WTC11 (cell line): Measurements from ENCODE around the gene EIF4G2. TPM values are rescaled to one million over a fixed set of nuclear protein-coding genes. Genes with fewer than 3 reads are reported as not detected.

ENCODE experiments used
- ATAC-seq: fragments of 200-7000 bp; cut with Tn5 transposase; 2 replicates; pipeline ENCODE4 v1.10.0; 2021; ENCODE audit warnings: mild to moderate bottlenecking, moderate library complexity
- CTCF ChIA-PET: fragments of 300-600 bp; sonication (Branson Sonifier 250); formaldehyde crosslinking; loops from one replicate; lab custom pipeline; 2021; ENCODE audit warnings: antibody characterized with exemption; lab: Charles Lee
- POLR2A ChIA-PET: fragments of 350-600 bp; sonication (Branson Sonifier 250); formaldehyde crosslinking; loops from one replicate; lab custom pipeline; 2021; ENCODE audit warnings: antibody characterized with exemption; lab: Charles Lee
- DNase-seq: peaks from one replicate; pipeline ENCODE4 v3.0.0; 2021; ENCODE audit warnings: low spot score
- H3K27ac Mint-ChIP-seq: 2 replicates; pipeline ENCODE4 v1.8.0; 2021; ENCODE audit warnings: mixed read lengths
- H3K27me3 Mint-ChIP-seq: 2 replicates; pipeline ENCODE4 v1.8.0; 2021; ENCODE audit warnings: low read depth, mild to moderate bottlenecking, moderate library complexity, mixed read lengths
- H3K36me3 Mint-ChIP-seq: 2 replicates; pipeline ENCODE4 v1.8.0; 2021; ENCODE audit warnings: mixed read lengths
- H3K4me1 Mint-ChIP-seq: 2 replicates; pipeline ENCODE4 v1.8.0; 2022; ENCODE audit warnings: mixed read lengths
- H3K4me3 Mint-ChIP-seq: 2 replicates; pipeline ENCODE4 v1.8.0; 2021; ENCODE audit warnings: mild to moderate bottlenecking, moderate library complexity, mixed read lengths
- H3K9me3 Mint-ChIP-seq: 2 replicates; pipeline ENCODE4 v1.8.0; 2021; ENCODE audit warnings: mixed read lengths
- CBFB ChIP-seq: sonication (generic); formaldehyde crosslinking; IDR thresholded peaks from 2 replicates; pipeline ENCODE4 v1.8.1; 2022; ENCODE audit warnings: mild to moderate bottlenecking, low read depth, missing genetic modification reagents
- CREM ChIP-seq: sonication (generic); formaldehyde crosslinking; IDR thresholded peaks from 2 replicates; pipeline ENCODE4 v1.8.1; 2022; ENCODE audit warnings: mild to moderate bottlenecking, missing genetic modification reagents, moderate library complexity
- KAT7 ChIP-seq: sonication (generic); formaldehyde crosslinking; IDR thresholded peaks from 2 replicates; pipeline ENCODE4 v1.8.1; 2023; ENCODE audit warnings: missing genetic modification reagents, mild to moderate bottlenecking, borderline replicate concordance
- MYBL2 ChIP-seq: sonication (generic); formaldehyde crosslinking; IDR thresholded peaks from 2 replicates; pipeline ENCODE4 v1.8.1; 2023; ENCODE audit warnings: mild to moderate bottlenecking, moderate library complexity, missing genetic modification reagents
- NFATC4 ChIP-seq: fragments of 250-450 bp; sonication (Bioruptor Pico); IDR thresholded peaks from 2 replicates; pipeline ENCODE4 v1.9.0; 2021; ENCODE audit warnings: mild to moderate bottlenecking
- SMAD4 ChIP-seq: sonication (generic); formaldehyde crosslinking; IDR thresholded peaks from 2 replicates; pipeline ENCODE4 v1.8.0; 2022; ENCODE audit warnings: mild to moderate bottlenecking, missing genetic modification reagents
- SP1 ChIP-seq: sonication (generic); formaldehyde crosslinking; conservative IDR thresholded peaks from 2 replicates; pipeline ENCODE4 v1.8.1; 2022; ENCODE audit warnings: missing genetic modification reagents
- TEAD1 ChIP-seq: sonication (generic); formaldehyde crosslinking; IDR thresholded peaks from 2 replicates; pipeline ENCODE4 v1.8.0; 2022; ENCODE audit warnings: mild to moderate bottlenecking, missing genetic modification reagents
- TP53 ChIP-seq: sonication (generic); formaldehyde crosslinking; IDR thresholded peaks from 2 replicates; pipeline ENCODE4 v1.8.1; 2023; ENCODE audit warnings: mild to moderate bottlenecking, missing genetic modification reagents
- ZNF138 ChIP-seq: sonication (generic); formaldehyde crosslinking; conservative IDR thresholded peaks from 2 replicates; pipeline ENCODE4 v1.8.1; 2022; ENCODE audit warnings: mild to moderate bottlenecking, moderate library complexity, missing genetic modification reagents
- ZNF219 ChIP-seq: sonication (generic); formaldehyde crosslinking; IDR thresholded peaks from 2 replicates; pipeline ENCODE4 v1.8.0; 2023; ENCODE audit warnings: missing genetic modification reagents, mild to moderate bottlenecking, borderline replicate concordance
- ZNF317 ChIP-seq: sonication (generic); formaldehyde crosslinking; IDR thresholded peaks from 2 replicates; pipeline ENCODE4 v1.8.1; 2023; ENCODE audit warnings: low read depth, mild to moderate bottlenecking, moderate library complexity, missing genetic modification reagents, borderline replicate concordance
- total RNA-seq: library from RNA; stranded (reverse); gene quantifications from 3 replicates; pipeline ENCODE4 v1.2.3, GENCODE V29; 2021
- TF ChIP-seq, protein P1 (sequence below): sonication (generic); formaldehyde crosslinking; IDR thresholded peaks from 2 replicates; pipeline ENCODE4 v1.8.1; 2022; ENCODE audit warnings: low read depth, missing genetic modification reagents, borderline replicate concordance
- TF ChIP-seq, protein P2 (sequence below): sonication (generic); formaldehyde crosslinking; conservative IDR thresholded peaks from 2 replicates; pipeline ENCODE4 v1.8.1; 2023; ENCODE audit warnings: mild to moderate bottlenecking, low read depth, missing genetic modification reagents, moderate library complexity
- TF ChIP-seq, protein P3 (sequence below): sonication (generic); formaldehyde crosslinking; IDR thresholded peaks from 2 replicates; pipeline ENCODE4 v1.8.0; 2022; ENCODE audit warnings: mild to moderate bottlenecking, missing genetic modification reagents
- TF ChIP-seq, protein P4 (sequence below): sonication (generic); formaldehyde crosslinking; IDR thresholded peaks from 2 replicates; pipeline ENCODE4 v1.8.0; 2023; ENCODE audit warnings: mild to moderate bottlenecking, missing genetic modification reagents
- TF ChIP-seq, protein P5 (sequence below): sonication (generic); formaldehyde crosslinking; IDR thresholded peaks from 2 replicates; pipeline ENCODE4 v1.8.1; 2023; ENCODE audit warnings: mild to moderate bottlenecking, missing genetic modification reagents, moderate library complexity
- TF ChIP-seq, protein P6 (sequence below): sonication (generic); formaldehyde crosslinking; IDR thresholded peaks from 2 replicates; pipeline ENCODE4 v1.8.0; 2022; ENCODE audit warnings: mild to moderate bottlenecking, missing genetic modification reagents
- TF ChIP-seq, protein P7 (sequence below): fragments of 250-450 bp; sonication (Bioruptor Pico); IDR thresholded peaks from 2 replicates; pipeline ENCODE4 v1.9.0; 2021; ENCODE audit warnings: mild to moderate bottlenecking
- TF ChIP-seq, protein P8 (sequence below): sonication (generic); formaldehyde crosslinking; IDR thresholded peaks from 2 replicates; pipeline ENCODE4 v1.8.1; 2023; ENCODE audit warnings: mild to moderate bottlenecking, moderate library complexity, missing genetic modification reagents

Gene EIF4G2
- total RNA-seq, 1 experiment from 2014 or later = 906 TPM

DNA sequence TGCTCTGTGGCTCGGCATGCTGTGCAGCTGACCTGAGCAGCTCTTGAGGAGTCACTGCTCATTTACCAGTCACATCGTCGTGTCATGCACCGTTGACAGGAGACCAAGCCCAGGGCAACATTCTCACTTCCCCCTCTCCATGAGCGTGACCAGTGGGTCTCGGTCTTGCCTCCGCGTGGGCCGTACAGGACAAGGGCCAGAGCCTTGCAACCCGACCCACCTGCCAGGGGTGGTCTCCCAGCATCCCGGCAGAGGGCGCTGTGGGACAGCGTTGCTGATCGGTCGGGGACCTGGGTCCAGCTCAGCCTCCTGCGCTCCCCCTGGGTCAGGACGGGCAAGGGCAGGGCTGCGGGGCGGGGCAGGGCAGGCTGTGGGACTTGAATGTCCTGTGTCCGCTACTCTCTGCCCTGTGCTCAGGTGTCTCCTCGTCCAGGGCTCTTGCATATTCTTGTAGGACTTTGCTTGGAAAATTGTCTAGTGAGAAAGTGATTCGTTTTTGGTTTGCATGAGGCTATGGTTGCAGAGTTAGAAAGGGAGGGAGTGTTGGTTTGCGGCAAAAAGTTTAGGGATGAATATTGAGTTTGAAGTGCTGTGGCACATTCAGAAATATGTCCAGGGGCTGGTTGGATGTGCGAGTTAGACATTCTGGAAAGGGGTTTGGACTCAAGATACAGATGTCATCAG, 16.2 kb downstream of the EIF4G2 start (continued):
- TF ChIP-seq, protein P1, sequence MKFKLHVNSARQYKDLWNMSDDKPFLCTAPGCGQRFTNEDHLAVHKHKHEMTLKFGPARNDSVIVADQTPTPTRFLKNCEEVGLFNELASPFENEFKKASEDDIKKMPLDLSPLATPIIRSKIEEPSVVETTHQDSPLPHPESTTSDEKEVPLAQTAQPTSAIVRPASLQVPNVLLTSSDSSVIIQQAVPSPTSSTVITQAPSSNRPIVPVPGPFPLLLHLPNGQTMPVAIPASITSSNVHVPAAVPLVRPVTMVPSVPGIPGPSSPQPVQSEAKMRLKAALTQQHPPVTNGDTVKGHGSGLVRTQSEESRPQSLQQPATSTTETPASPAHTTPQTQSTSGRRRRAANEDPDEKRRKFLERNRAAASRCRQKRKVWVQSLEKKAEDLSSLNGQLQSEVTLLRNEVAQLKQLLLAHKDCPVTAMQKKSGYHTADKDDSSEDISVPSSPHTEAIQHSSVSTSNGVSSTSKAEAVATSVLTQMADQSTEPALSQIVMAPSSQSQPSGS = no peak
- TF ChIP-seq, protein P2, sequence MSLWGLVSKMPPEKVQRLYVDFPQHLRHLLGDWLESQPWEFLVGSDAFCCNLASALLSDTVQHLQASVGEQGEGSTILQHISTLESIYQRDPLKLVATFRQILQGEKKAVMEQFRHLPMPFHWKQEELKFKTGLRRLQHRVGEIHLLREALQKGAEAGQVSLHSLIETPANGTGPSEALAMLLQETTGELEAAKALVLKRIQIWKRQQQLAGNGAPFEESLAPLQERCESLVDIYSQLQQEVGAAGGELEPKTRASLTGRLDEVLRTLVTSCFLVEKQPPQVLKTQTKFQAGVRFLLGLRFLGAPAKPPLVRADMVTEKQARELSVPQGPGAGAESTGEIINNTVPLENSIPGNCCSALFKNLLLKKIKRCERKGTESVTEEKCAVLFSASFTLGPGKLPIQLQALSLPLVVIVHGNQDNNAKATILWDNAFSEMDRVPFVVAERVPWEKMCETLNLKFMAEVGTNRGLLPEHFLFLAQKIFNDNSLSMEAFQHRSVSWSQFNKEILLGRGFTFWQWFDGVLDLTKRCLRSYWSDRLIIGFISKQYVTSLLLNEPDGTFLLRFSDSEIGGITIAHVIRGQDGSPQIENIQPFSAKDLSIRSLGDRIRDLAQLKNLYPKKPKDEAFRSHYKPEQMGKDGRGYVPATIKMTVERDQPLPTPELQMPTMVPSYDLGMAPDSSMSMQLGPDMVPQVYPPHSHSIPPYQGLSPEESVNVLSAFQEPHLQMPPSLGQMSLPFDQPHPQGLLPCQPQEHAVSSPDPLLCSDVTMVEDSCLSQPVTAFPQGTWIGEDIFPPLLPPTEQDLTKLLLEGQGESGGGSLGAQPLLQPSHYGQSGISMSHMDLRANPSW (CRISPR knock-in tag) = no peak
- TF ChIP-seq, protein P3, sequence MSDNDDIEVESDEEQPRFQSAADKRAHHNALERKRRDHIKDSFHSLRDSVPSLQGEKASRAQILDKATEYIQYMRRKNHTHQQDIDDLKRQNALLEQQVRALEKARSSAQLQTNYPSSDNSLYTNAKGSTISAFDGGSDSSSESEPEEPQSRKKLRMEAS (CRISPR knock-in tag) = peak; percentile 83
- TF ChIP-seq, protein P4, sequence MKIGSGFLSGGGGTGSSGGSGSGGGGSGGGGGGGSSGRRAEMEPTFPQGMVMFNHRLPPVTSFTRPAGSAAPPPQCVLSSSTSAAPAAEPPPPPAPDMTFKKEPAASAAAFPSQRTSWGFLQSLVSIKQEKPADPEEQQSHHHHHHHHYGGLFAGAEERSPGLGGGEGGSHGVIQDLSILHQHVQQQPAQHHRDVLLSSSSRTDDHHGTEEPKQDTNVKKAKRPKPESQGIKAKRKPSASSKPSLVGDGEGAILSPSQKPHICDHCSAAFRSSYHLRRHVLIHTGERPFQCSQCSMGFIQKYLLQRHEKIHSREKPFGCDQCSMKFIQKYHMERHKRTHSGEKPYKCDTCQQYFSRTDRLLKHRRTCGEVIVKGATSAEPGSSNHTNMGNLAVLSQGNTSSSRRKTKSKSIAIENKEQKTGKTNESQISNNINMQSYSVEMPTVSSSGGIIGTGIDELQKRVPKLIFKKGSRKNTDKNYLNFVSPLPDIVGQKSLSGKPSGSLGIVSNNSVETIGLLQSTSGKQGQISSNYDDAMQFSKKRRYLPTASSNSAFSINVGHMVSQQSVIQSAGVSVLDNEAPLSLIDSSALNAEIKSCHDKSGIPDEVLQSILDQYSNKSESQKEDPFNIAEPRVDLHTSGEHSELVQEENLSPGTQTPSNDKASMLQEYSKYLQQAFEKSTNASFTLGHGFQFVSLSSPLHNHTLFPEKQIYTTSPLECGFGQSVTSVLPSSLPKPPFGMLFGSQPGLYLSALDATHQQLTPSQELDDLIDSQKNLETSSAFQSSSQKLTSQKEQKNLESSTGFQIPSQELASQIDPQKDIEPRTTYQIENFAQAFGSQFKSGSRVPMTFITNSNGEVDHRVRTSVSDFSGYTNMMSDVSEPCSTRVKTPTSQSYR (CRISPR knock-in tag) = no peak
- TF ChIP-seq ZNF219 (CRISPR knock-in tag) (no peak), TEAD1 (CRISPR knock-in tag) (peak; percentile 84; the same call in 1 of the 2 replicates), SP1 (CRISPR knock-in tag) (no peak), CREM (CRISPR knock-in tag) (no peak), TP53 (CRISPR knock-in tag) (no peak), MYBL2 (no peak), CBFB (CRISPR knock-in tag) (no peak), KAT7 (CRISPR knock-in tag) (no peak)
- TF ChIP-seq, protein P5, sequence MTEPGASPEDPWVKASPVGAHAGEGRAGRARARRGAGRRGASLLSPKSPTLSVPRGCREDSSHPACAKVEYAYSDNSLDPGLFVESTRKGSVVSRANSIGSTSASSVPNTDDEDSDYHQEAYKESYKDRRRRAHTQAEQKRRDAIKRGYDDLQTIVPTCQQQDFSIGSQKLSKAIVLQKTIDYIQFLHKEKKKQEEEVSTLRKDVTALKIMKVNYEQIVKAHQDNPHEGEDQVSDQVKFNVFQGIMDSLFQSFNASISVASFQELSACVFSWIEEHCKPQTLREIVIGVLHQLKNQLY (CRISPR knock-in tag) = no peak

DNA sequence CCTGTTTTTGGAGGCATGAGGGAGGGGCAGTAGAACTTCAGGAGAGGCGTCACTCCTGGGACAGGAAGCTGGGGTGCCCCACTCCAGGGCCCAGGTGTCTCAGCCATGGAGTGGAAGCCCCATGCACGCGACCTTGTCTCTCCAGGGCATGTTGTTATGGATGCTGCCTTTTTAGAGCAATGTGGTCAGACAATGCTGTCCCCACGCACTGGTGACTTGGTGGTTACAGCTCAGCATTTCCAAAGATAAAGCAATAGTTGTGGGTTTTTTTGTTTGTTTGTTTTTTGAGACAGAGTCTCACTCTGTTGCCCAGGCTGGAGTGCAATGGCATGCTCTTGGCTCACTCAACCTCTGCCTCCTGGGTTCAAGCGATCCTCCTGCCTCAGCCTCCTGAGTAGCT, 22.3 kb downstream of the EIF4G2 start:
- Mint-ChIP-seq H3K27me3 (no peaks in the 10 kb centered on the region; the same call in 1 of the 2 replicates), H3K4me3 (no peak overlapping the region), H3K27ac (no peak overlapping the region), H3K36me3 (no peaks in the 10 kb centered on the region), H3K4me1 (peaks cover 11% of the 10 kb centered on the region), H3K9me3 (no peaks in the 10 kb centered on the region)
- TF ChIP-seq, protein P3 (CRISPR knock-in tag) = no peak
- no peak for TF ChIP-seq SP1 (CRISPR knock-in tag)
- no peak for TF ChIP-seq NFATC4
- TF ChIP-seq, protein P6, sequence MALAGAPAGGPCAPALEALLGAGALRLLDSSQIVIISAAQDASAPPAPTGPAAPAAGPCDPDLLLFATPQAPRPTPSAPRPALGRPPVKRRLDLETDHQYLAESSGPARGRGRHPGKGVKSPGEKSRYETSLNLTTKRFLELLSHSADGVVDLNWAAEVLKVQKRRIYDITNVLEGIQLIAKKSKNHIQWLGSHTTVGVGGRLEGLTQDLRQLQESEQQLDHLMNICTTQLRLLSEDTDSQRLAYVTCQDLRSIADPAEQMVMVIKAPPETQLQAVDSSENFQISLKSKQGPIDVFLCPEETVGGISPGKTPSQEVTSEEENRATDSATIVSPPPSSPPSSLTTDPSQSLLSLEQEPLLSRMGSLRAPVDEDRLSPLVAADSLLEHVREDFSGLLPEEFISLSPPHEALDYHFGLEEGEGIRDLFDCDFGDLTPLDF (CRISPR knock-in tag) = no peak
- TF ChIP-seq, protein P7, sequence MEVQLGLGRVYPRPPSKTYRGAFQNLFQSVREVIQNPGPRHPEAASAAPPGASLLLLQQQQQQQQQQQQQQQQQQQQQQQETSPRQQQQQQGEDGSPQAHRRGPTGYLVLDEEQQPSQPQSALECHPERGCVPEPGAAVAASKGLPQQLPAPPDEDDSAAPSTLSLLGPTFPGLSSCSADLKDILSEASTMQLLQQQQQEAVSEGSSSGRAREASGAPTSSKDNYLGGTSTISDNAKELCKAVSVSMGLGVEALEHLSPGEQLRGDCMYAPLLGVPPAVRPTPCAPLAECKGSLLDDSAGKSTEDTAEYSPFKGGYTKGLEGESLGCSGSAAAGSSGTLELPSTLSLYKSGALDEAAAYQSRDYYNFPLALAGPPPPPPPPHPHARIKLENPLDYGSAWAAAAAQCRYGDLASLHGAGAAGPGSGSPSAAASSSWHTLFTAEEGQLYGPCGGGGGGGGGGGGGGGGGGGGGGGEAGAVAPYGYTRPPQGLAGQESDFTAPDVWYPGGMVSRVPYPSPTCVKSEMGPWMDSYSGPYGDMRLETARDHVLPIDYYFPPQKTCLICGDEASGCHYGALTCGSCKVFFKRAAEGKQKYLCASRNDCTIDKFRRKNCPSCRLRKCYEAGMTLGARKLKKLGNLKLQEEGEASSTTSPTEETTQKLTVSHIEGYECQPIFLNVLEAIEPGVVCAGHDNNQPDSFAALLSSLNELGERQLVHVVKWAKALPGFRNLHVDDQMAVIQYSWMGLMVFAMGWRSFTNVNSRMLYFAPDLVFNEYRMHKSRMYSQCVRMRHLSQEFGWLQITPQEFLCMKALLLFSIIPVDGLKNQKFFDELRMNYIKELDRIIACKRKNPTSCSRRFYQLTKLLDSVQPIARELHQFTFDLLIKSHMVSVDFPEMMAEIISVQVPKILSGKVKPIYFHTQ = no peak
- TF ChIP-seq, protein P5 (CRISPR knock-in tag) = no peak
- TF ChIP-seq, protein P8, sequence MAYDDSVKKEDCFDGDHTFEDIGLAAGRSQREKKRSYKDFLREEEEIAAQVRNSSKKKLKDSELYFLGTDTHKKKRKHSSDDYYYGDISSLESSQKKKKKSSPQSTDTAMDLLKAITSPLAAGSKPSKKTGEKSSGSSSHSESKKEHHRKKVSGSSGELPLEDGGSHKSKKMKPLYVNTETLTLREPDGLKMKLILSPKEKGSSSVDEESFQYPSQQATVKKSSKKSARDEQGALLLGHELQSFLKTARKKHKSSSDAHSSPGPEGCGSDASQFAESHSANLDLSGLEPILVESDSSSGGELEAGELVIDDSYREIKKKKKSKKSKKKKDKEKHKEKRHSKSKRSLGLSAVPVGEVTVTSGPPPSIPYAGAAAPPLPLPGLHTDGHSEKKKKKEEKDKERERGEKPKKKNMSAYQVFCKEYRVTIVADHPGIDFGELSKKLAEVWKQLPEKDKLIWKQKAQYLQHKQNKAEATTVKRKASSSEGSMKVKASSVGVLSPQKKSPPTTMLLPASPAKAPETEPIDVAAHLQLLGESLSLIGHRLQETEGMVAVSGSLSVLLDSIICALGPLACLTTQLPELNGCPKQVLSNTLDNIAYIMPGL = no peak
- TF ChIP-seq SMAD4 (CRISPR knock-in tag) = no peak
- no peak for TF ChIP-seq ZNF138 (CRISPR knock-in tag)
- no peak for TF ChIP-seq ZNF317 (CRISPR knock-in tag)
- DNase-seq (no peak), ATAC-seq (no peak)
- ChIA-PET POLR2A (interaction anchor here (0.6 kb wide), 1 partner anchor 966 kb away, joined by 4 read pairs; no protein-coding TSS in a partner anchor), CTCF (interaction anchor here (0.6 to 1.6 kb wide), 3 partner anchors 16 to 275 kb away, joined by 3 to 8 read pairs (median 4); no protein-coding TSS in a partner anchor)
